Breast epithelium (tissue), 4 donors: ENCODE measurements around the gene VGF. TPM values are rescaled to one million over a fixed set of nuclear protein-coding genes. Genes with fewer than 3 reads are reported as not detected.

Source experiments
- DNase-seq, 2 donors: peaks; one replicate each; pipeline ENCODE4 v3.0.0-alpha.2; 2019; ENCODE audit warnings: low spot score in 2 of 2
- H3K27ac ChIP-seq, 2 donors: fragments of 200-600 bp; sonication (generic) in 1 of 2; one replicate each; pipeline ENCODE4 v1.5.1; 2016 to 2019; ENCODE audit warnings: mild to moderate bottlenecking in 1 of 2
- H3K27me3 ChIP-seq, 2 donors: fragments of 200-600 bp; sonication (generic) in 1 of 2; one replicate each; pipeline versions ENCODE4 v1.5.1 to v1.6.0; 2017 to 2019; ENCODE audit warnings: control low read depth in 1 of 2, mild to moderate bottlenecking in 1 of 2
- H3K36me3 ChIP-seq: fragments of 200-600 bp; one replicate; pipeline ENCODE4 v1.5.1; 2019
- H3K4me1 ChIP-seq, 2 donors: fragments of 200-600 bp; sonication (generic); one replicate each; pipeline ENCODE4 v1.5.1; 2016 to 2019; ENCODE audit warnings: control low read depth in 1 of 2
- H3K4me3 ChIP-seq, 3 donors: fragments of 200-600 bp; sonication (generic); 1 replicate in 2 of 3; 2 replicates in 1 of 3; pipeline ENCODE4 v1.5.1; 2016 to 2019; ENCODE audit warnings: mild to moderate bottlenecking in 3 of 3, moderate library complexity in 2 of 3
- H3K9me3 ChIP-seq, 2 donors: fragments of 200-600 bp; sonication (generic) in 1 of 2; one replicate each; pipeline ENCODE4 v1.5.1; 2016 to 2019; ENCODE audit warnings: control low read depth in 1 of 2
- CTCF ChIP-seq, 3 donors: fragments of 450-650 bp; IDR thresholded peaks; one replicate each; pipeline ENCODE4 v1.5.1; 2016 to 2017; ENCODE audit warnings: antibody characterized with exemption in 3 of 3, mild to moderate bottlenecking in 3 of 3, moderate library complexity in 3 of 3
- POLR2A ChIP-seq: fragments of 450-650 bp; IDR thresholded peaks from one replicate; pipeline ENCODE4 v1.6.1; 2016; ENCODE audit warnings: antibody characterized with exemption, mild to moderate bottlenecking, moderate library complexity
- POLR2AphosphoS5 ChIP-seq, 3 donors: sonication (generic); formaldehyde crosslinking; IDR thresholded peaks; one replicate each; pipeline ENCODE4 v1.6.1; 2017; ENCODE audit warnings: antibody characterized with exemption in 3 of 3
- intact Hi-C: fragments of 100-400 bp; cut with DNase I; formaldehyde crosslinking; loops from one replicate; pipeline ENCODE4 v1.15.1; 2023; ENCODE audit warnings: low total_unique reads
- total RNA-seq, 3 donors: library from RNA; depleted of rRNA; stranded (reverse); fragments of >200 nt; gene quantifications; one replicate each; pipeline ENCODE4 v1.1.0, GENCODE V29; 2016

VGF gene
- under 1 TPM in 1 of 3 donors, not detected in 2; 0.16 TPM for total RNA-seq

- no peak within 1 kb of the TSS for H3K27ac ChIP-seq
- peaks cover 14 to 16% of the 10 kb centered on the region in 2 donors for H3K4me1 ChIP-seq
- H3K4me3 ChIP-seq: peak within 1 kb of the TSS in 2 of 3 donors; percentile 43 to 67
- no peaks in the 10 kb centered on the region for H3K36me3 ChIP-seq
- H3K27me3 ChIP-seq: peaks cover 21 to 79% of the 10 kb centered on the region in 2 donors
- DNase-seq: peak; percentile 81 to 87
- H3K9me3 ChIP-seq: no peaks in the 10 kb centered on the region
- TF ChIP-seq CTCF (IDR thresholded peaks at IDR 0.05) (no peak), POLR2AphosphoS5 (IDR thresholded peaks at IDR 0.05) (peak; percentile 35 to 51 (median 43)), POLR2A (no peak)
- intact Hi-C loops: no loop called here
Observed at GRCh38 chr7:101165075-101165957, at the start of gene VGF. TSS of gene VGF (minus strand) at chr7:101165569. CDS start at chr7:101164843, 726 bp downstream.

GRCh38 chr7:101212014-101212413, 46.6 kb upstream of the VGF start:
- Histone ChIP-seq H3K36me3 (no peaks in the 10 kb centered on the region), H3K27me3 (no peaks in the 10 kb centered on the region), H3K27ac (no peak overlapping the region), H3K4me1 (no peaks in the 10 kb centered on the region), H3K4me3 (no peak overlapping the region), H3K9me3 (no peaks in the 10 kb centered on the region)
- intact Hi-C loops: no loop called here
- no peak for DNase-seq
- no peak for TF ChIP-seq POLR2AphosphoS5 (IDR thresholded peaks at IDR 0.05)
- no peak for TF ChIP-seq POLR2A
- TF ChIP-seq CTCF (IDR thresholded peaks at IDR 0.05): no peak

- Histone ChIP-seq H3K9me3 (no peaks in the 10 kb centered on the region), H3K36me3 (no peaks in the 10 kb centered on the region), H3K27ac (no peak overlapping the region), H3K4me1 (no peaks in the 10 kb centered on the region), H3K4me3 (no peak overlapping the region), H3K27me3 (no peaks in the 10 kb centered on the region)
- TF ChIP-seq POLR2AphosphoS5 (IDR thresholded peaks at IDR 0.05) (no peak), CTCF (IDR thresholded peaks at IDR 0.05) (no peak), POLR2A (no peak)
- intact Hi-C loops: no loop called here
- no peak for DNase-seq
Observed at GRCh38 chr7:101211501-101211900, 46.1 kb upstream of the VGF start.

GRCh38 chr7:101210143-101210542, 44.8 kb upstream of the VGF start:
- no peak for DNase-seq
- Histone ChIP-seq H3K36me3 (no peaks in the 10 kb centered on the region), H3K9me3 (no peaks in the 10 kb centered on the region), H3K4me1 (no peaks in the 10 kb centered on the region), H3K27ac (no peak overlapping the region), H3K4me3 (no peak overlapping the region), H3K27me3 (no peaks in the 10 kb centered on the region)
- TF ChIP-seq CTCF (IDR thresholded peaks at IDR 0.05) (no peak), POLR2A (no peak), POLR2AphosphoS5 (IDR thresholded peaks at IDR 0.05) (no peak)
- intact Hi-C loops: no loop called here

- Histone ChIP-seq H3K27me3 (no peaks in the 10 kb centered on the region), H3K4me1 (no peaks in the 10 kb centered on the region), H3K9me3 (no peaks in the 10 kb centered on the region), H3K4me3 (no peak overlapping the region), H3K27ac (no peak overlapping the region), H3K36me3 (no peaks in the 10 kb centered on the region)
- intact Hi-C loops: loop anchor here (10.0 kb wide), 1 partner anchor 46 kb away; no protein-coding TSS in a partner anchor
- no peak for TF ChIP-seq POLR2AphosphoS5 (IDR thresholded peaks at IDR 0.05)
- no peak for TF ChIP-seq CTCF (IDR thresholded peaks at IDR 0.05)
- TF ChIP-seq POLR2A: no peak
- no peak for DNase-seq
Observed at GRCh38 chr7:101208794-101209193, 43.4 kb upstream of the VGF start.
